GM19467 (cell line): Measurements from ENCODE around the gene MXD1.
"Not testable (repeated sequence)": the region's sequence is repeated elsewhere in the genome, so short reads cannot be mapped to it uniquely, and the experiment has no call there.

Experiments
- ATAC-seq: cut with Tn5 transposase; IDR thresholded peaks from one replicate; pipeline ENCODE4 v1.9.1; 2021; ENCODE audit warnings: mild to moderate bottlenecking, moderate library complexity; ENCODE audit not compliant: unreplicated experiment

MXD1 gene

GRCh38 chr2:69914950-69915945 is at the start of gene MXD1:
Gene MXD1 (plus strand): TSS chr2:69915109. CDS start chr2:69915331, 222 bp downstream.
- ATAC-seq, result no peak

GRCh38 chr2:69888451-69888850 is 26.5 kb upstream of the MXD1 start:
- ATAC-seq, result no peak

GRCh38 chr2:69889302-69889701 is 25.6 kb upstream of the MXD1 start:
- no peak for ATAC-seq

GRCh38 chr2:69890881-69891280 is 24.0 kb upstream of the MXD1 start:
- ATAC-seq, result no peak

- not testable (repeated sequence) for ATAC-seq
Observed at GRCh38 chr2:69892838-69893424, 22.0 kb upstream of the MXD1 start.

- peak; percentile 62 for ATAC-seq
Observed at GRCh38 chr2:69893684-69894551, 21.0 kb upstream of the MXD1 start, which contains the start of gene SNRNP27. Gene SNRNP27 (plus strand): TSS chr2:69893956. CDS start chr2:69893985, 29 bp downstream.

- ATAC-seq, result not testable (repeated sequence)
Observed at GRCh38 chr2:69894737-69895136, 20.2 kb upstream of the MXD1 start.

GRCh38 chr2:69902213-69902922 is 12.5 kb upstream of the MXD1 start:
- no peak for ATAC-seq

GRCh38 chr2:69907216-69907615 is 7.7 kb upstream of the MXD1 start:
- ATAC-seq, result no peak

GRCh38 chr2:69911985-69912563 is 2.8 kb upstream of the MXD1 start:
- no peak for ATAC-seq

GRCh38 chr2:69914164-69914949 is 552 bp upstream of the MXD1 start:
- ATAC-seq, result peak; percentile 88

- ATAC-seq, result no peak
Observed at GRCh38 chr2:69916106-69916505, 1.2 kb downstream of the MXD1 start.

- no peak for ATAC-seq
Observed at GRCh38 chr2:69917852-69918251, 2.9 kb downstream of the MXD1 start.

GRCh38 chr2:69918401-69918800 is 3.5 kb downstream of the MXD1 start:
- no peak for ATAC-seq

GRCh38 chr2:69923116-69923515 is 8.2 kb downstream of the MXD1 start:
- ATAC-seq, result no peak

- ATAC-seq, result no peak
Observed at GRCh38 chr2:69926849-69927515, 12.1 kb downstream of the MXD1 start.

- ATAC-seq, result no peak
Observed at GRCh38 chr2:69931832-69932595, 17.1 kb downstream of the MXD1 start.

- ATAC-seq, result no peak
Observed at GRCh38 chr2:69932596-69932922, 17.6 kb downstream of the MXD1 start.
